ENCODE measurements around the gene PLCD3.

The PLCD3 gene

DNA sequence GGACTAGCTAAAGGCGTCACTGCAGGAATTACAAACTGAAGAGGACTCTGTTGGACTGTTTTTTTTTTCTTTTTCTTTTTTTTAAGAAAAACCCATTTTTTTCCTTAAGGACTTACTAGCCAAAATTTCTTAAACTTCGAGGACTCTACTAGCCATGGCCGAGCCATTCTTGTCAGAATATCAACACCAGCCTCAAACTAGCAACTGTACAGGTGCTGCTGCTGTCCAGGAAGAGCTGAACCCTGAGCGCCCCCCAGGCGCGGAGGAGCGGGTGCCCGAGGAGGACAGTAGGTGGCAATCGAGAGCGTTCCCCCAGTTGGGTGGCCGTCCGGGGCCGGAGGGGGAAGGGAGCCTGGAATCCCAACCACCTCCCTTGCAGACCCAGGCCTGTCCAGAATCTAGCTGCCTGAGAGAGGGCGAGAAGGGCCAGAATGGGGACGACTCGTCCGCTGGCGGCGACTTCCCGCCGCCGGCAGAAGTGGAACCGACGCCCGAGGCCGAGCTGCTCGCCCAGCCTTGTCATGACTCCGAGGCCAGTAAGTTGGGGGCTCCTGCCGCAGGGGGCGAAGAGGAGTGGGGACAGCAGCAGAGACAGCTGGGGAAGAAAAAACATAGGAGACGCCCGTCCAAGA lies 16.8 kb upstream of the PLCD3 start:
- peak overlapping the region; percentile 88 for H3K4me3 ChIP-seq (ENCODE audit: low read depth, low read length)
- TF ChIP-seq, protein P1, sequence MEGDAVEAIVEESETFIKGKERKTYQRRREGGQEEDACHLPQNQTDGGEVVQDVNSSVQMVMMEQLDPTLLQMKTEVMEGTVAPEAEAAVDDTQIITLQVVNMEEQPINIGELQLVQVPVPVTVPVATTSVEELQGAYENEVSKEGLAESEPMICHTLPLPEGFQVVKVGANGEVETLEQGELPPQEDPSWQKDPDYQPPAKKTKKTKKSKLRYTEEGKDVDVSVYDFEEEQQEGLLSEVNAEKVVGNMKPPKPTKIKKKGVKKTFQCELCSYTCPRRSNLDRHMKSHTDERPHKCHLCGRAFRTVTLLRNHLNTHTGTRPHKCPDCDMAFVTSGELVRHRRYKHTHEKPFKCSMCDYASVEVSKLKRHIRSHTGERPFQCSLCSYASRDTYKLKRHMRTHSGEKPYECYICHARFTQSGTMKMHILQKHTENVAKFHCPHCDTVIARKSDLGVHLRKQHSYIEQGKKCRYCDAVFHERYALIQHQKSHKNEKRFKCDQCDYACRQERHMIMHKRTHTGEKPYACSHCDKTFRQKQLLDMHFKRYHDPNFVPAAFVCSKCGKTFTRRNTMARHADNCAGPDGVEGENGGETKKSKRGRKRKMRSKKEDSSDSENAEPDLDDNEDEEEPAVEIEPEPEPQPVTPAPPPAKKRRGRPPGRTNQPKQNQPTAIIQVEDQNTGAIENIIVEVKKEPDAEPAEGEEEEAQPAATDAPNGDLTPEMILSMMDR (IDR thresholded peaks at IDR 0.05; ENCODE audit: insufficient read depth, low read depth, low read length, missing control alignments), result peak; percentile 87
- peak; percentile 90 for DNase-seq (ENCODE audit: low read depth)

DNA sequence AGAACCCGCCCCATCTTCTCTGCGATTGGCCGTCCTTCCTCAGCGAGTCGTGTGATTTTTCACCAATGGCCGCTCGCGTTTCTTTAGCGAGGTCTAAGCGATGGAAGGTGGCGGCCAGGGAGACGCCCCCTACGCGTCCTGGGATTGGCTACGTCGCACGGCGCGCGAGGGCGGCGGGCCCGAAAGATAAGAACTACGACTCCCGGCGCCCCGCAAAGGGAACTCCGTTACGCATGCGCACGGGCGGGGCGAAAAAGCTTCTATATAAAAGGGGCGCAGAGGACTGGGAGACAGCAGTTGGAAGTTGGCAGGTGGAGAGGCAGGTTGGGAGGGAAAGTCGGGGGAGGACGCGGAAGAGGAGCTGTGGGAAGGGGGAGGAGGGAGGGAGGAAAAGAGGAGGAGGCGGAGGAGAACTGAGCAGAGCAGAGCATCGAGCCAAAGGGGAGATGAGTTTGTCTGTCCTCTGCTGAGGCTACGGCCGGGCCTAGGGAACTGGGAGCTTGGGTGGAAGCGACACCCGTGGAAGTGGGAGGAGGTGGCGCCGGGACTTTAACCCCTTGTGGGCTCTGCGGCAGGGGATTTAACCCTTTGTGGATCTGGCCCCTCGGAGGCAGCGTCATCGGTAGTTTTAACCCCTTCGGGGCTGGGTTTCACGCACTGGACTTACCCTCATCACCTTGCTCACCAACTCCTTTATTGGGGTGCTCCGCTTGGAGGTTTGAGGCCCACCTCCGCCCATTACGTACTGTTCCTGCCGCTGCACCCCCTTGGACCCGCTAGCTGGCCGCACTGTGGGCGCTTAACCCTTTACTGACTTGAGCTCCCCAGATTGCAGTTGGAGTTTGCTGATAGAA lies 16.1 kb upstream of the PLCD3 start, which contains the start of gene HEXIM1:
TSS of gene HEXIM1 (plus strand) at position 293 of the 854 bp plus-strand sequence. CDS start 716 bp downstream, outside the sequence.
- TF ChIP-seq, protein P1 (IDR thresholded peaks at IDR 0.05; ENCODE audit: insufficient read depth, low read depth, low read length, missing control alignments), result no peak
- DNase-seq (ENCODE audit: low read depth), result peak; percentile 100
- peak within 1 kb of the TSS; percentile 91 for H3K4me3 ChIP-seq (ENCODE audit: low read depth, low read length)

DNA sequence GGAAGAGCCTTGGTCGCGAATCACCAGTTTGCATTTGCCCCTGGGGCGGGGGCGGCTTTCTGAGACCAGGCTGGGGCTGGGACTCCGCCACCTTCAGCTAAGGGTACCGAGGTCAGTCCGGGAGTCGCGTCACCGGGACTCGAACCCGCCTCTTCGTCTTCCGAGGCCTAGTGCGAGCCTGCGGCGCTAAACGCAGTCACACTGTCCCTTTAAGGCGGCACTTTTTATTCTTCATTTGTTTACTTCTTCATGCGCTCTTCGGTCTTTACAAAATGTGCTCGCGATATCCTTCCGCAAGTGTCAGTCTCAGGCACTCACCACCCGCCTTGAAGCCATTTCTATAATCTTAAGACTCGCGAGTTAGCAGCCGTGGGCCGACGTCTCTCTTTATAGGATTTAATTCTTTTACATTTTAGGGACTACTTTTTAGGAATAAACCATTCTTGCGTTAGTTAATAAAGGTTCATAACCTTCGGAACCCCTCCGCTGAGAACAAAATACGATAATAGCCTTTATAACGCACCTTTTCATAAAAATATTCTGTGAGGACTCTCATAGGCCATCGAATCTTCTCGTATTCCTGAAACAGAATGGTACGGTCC lies 15.4 kb upstream of the PLCD3 start:
- TF ChIP-seq, protein P1 (IDR thresholded peaks at IDR 0.05; ENCODE audit: insufficient read depth, low read depth, low read length, missing control alignments), result no peak
- DNase-seq (ENCODE audit: low read depth), result peak; percentile 95
- peak overlapping the region; percentile 91 for H3K4me3 ChIP-seq (ENCODE audit: low read depth, low read length)

DNA sequence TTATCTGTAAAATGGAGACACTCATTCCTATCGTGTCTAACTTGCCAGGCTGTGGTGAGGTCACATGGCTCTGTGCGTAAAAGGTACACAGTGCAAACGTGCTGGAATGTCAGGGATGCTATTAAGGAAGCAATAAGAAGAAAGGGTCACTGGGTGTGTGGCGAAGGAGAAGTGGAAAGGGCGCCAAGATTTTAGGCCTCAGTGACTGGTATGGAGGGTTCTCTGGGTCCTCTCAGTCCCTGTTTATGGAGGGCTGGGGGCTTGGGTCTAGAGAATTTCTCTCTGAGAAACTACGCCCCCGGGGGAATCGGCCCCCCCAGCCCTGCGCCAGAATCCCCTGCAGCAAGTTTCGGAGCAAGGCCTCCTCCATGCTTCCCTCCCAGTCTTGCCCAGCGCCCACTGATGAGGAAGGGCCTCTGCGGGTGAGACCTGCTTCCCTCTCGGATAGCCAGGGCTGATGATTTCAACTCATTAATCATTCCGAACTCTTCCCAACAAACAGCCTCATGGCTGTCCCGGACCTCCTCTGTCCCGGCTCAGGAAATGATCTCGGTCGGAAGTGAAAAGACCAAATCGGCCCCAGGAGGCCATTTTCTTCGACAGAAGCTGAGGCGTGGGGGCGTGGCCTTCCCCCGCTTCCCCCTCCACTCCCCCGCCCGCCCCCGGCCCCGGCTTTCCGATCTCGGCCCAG lies 14.7 kb upstream of the PLCD3 start:
- peak; percentile 92 for DNase-seq (ENCODE audit: low read depth)
- H3K4me3 ChIP-seq (ENCODE audit: low read depth, low read length), result peak overlapping the region; percentile 91
- TF ChIP-seq, protein P1 (IDR thresholded peaks at IDR 0.05; ENCODE audit: insufficient read depth, low read depth, low read length, missing control alignments), result no peak

DNA sequence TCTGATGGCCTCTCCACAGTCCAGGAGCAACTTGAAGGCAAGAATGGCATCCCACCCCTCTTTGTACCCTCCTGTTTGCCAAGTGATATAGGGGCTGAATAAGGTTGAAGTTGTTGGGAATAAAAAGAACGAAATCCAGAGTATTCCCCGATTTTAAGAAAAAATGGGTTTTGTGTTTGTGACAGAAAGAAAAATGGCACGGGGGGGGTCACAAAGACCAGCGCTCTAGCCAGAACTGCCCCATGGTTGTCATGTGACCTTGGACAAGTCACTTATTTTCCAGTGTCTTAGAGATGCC lies 14.2 kb upstream of the PLCD3 start:
- H3K4me3 ChIP-seq (ENCODE audit: low read depth, low read length), result peak overlapping the region; percentile 91
- DNase-seq (ENCODE audit: low read depth), result no peak
- TF ChIP-seq, protein P1 (IDR thresholded peaks at IDR 0.05; ENCODE audit: insufficient read depth, low read depth, low read length, missing control alignments), result no peak

DNA sequence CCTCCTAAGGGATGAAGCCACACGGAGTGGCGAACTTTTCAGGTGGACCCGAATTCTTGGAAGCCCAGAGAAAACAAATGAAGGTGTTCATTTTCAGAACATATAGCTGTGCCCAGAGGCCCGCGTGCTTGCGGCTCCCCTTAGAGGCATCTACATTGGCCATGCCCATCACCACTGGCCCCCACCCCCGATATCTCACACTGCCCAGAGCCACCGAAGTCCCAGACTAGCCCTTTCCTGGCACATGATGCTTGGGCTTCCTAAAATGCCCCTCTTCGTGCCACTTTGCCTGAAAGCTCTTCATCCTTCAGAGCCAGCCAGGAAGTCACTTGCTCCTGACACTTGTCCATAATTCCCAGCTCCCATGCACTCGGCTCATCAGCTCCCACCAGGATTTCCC lies 13.9 kb upstream of the PLCD3 start:
- TF ChIP-seq, protein P1 (IDR thresholded peaks at IDR 0.05; ENCODE audit: insufficient read depth, low read depth, low read length, missing control alignments), result no peak
- H3K4me3 ChIP-seq (ENCODE audit: low read depth, low read length), result peak overlapping the region; percentile 91
- no peak for DNase-seq (ENCODE audit: low read depth)
